GM23248 (cell line): ENCODE data around the gene TXLNA.

ENCODE experiments used
- EZH2 ChIP-seq: fragments of 200-600 bp; sonication (generic); IDR thresholded peaks from 2 replicates; pipeline ENCODE4 v1.6.1; 2018; ENCODE audit warnings: antibody characterized with exemption, mild to moderate bottlenecking; ENCODE audit not compliant: insufficient read depth, poor library complexity, severe bottlenecking
- EZH2phosphoT487 ChIP-seq: fragments of 200-600 bp; sonication (generic); IDR thresholded peaks from 2 replicates; pipeline ENCODE4 v1.6.1; 2018; ENCODE audit warnings: antibody characterized with exemption, moderate library complexity, mild to moderate bottlenecking, low read depth; ENCODE audit not compliant: insufficient read depth

DNA sequence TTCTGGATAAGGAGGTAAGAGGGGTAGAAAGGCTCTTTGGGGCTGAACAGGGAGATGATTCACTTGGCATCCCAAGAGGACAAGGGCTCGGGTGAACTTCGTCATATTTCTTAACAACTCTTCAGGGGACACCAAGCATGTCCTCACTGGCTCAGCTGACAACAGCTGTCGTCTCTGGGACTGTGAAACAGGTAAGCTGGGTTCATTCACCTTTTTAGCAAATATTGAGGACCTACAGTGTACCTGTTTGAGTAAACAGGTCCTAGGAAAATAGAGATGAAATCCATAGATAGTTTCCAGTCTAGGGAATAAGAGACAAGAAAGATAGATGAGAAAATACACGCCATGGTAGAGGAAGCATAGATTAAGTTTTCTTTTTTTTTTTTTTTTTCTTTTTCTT lies 44.8 kb downstream of the TXLNA start:
- TF ChIP-seq EZH2: no peak
- no peak for TF ChIP-seq EZH2phosphoT487
